Airway epithelial cell (primary cell): ENCODE results near the gene CXXC5. TPM values are rescaled to one million over a fixed set of nuclear protein-coding genes. Genes with fewer than 3 reads are reported as not detected.

ENCODE experiments used
- total RNA-seq: library from RNA; depleted of rRNA; stranded (reverse); fragments of >200 nt; gene quantifications from 2 replicates; pipeline ENCODE4 v1.2.3, GENCODE V29; 2015

The CXXC5 gene
- total RNA-seq, result 18.6 and 28.6 TPM in 2 replicates

GRCh38 chr5:139648205-139649081 lies at the start of gene CXXC5:
CXXC5 (plus strand) TSS chr5:139648349; CDS start chr5:139680524, 32,175 bp downstream.

Other genes with a start within 250 kb of the CXXC5 start
- 5.3 and 5.4 TPM in 2 replicates for gene SPATA24, start 244.3 kb upstream of the CXXC5 start, total RNA-seq
- gene DNAJC18, start 208.8 kb upstream of the CXXC5 start, total RNA-seq, result 10.6 and 11.3 TPM in 2 replicates
- not detected in 2 replicates for gene ECSCR, start 185.6 kb upstream of the CXXC5 start, total RNA-seq
- gene SMIM33, start 177.3 kb upstream of the CXXC5 start, total RNA-seq, result not detected in 2 replicates
- gene STING1, start 165.6 kb upstream of the CXXC5 start, total RNA-seq, result 45.3 and 48.2 TPM in 2 replicates
- gene UBE2D2, start 87.0 kb upstream of the CXXC5 start, total RNA-seq, result 132 and 154 TPM in 2 replicates
- not detected in 2 replicates for gene PSD2, start 147.5 kb downstream of the CXXC5 start, total RNA-seq